AG08396 (cell line): ENCODE results near the gene ST3GAL4.
A peak's percentile ranks its signal among the peaks of the same experiment; 100 is the strongest.
"Not testable (repeated sequence)": the region's sequence is repeated elsewhere in the genome, so short reads cannot be mapped to it uniquely, and the experiment has no call there.

Experiments
- DNase-seq: peaks from one replicate; pipeline ENCODE4 v3.0.0; 2012; ENCODE audit warnings: low spot score, mixed read lengths

The ST3GAL4 gene

GRCh38 chr11:126355324-126355925 lies at the start of gene ST3GAL4:
TSS of gene ST3GAL4 (plus strand) at chr11:126355686. CDS start at chr11:126406156, 50,470 bp downstream.
- DNase-seq: peak; percentile 88

- no peak for DNase-seq
Measured at GRCh38 chr11:126305699-126306098, 49.8 kb upstream of the ST3GAL4 start.

- no peak for DNase-seq
Measured at GRCh38 chr11:126307706-126308105, 47.8 kb upstream of the ST3GAL4 start.

- no peak for DNase-seq
Measured at GRCh38 chr11:126308271-126308671, 47.2 kb upstream of the ST3GAL4 start.

GRCh38 chr11:126308771-126309170 lies 46.7 kb upstream of the ST3GAL4 start:
- DNase-seq: not testable (repeated sequence)

GRCh38 chr11:126310200-126310991 lies 45.1 kb upstream of the ST3GAL4 start:
- peak; percentile 80 for DNase-seq

GRCh38 chr11:126310992-126311310 lies 44.5 kb upstream of the ST3GAL4 start:
- DNase-seq: no peak

- DNase-seq: no peak
Measured at GRCh38 chr11:126311401-126312291, 43.8 kb upstream of the ST3GAL4 start.

GRCh38 chr11:126312961-126313360 lies 42.5 kb upstream of the ST3GAL4 start:
- DNase-seq: no peak

GRCh38 chr11:126313826-126314225 lies 41.7 kb upstream of the ST3GAL4 start:
- DNase-seq: no peak

- no peak for DNase-seq
Measured at GRCh38 chr11:126317432-126317755, 38.1 kb upstream of the ST3GAL4 start.

- DNase-seq: peak; percentile 81
Measured at GRCh38 chr11:126317756-126318573, 37.5 kb upstream of the ST3GAL4 start.

- DNase-seq: peak; percentile 85
Measured at GRCh38 chr11:126318574-126319373, 36.7 kb upstream of the ST3GAL4 start.

GRCh38 chr11:126319374-126319740 lies 36.1 kb upstream of the ST3GAL4 start:
- DNase-seq: no peak

- no peak for DNase-seq
Measured at GRCh38 chr11:126322996-126323395, 32.5 kb upstream of the ST3GAL4 start.

- no peak for DNase-seq
Measured at GRCh38 chr11:126327281-126328000, 28.0 kb upstream of the ST3GAL4 start.

GRCh38 chr11:126328001-126328390 lies 27.5 kb upstream of the ST3GAL4 start:
- DNase-seq: no peak

GRCh38 chr11:126328444-126328843 lies 27.0 kb upstream of the ST3GAL4 start:
- DNase-seq: no peak

- no peak for DNase-seq
Measured at GRCh38 chr11:126328938-126329643, 26.4 kb upstream of the ST3GAL4 start.

GRCh38 chr11:126329644-126330211 lies 25.8 kb upstream of the ST3GAL4 start:
- DNase-seq: no peak
